HG02970 (cell line): Measurements from ENCODE around the gene DAP.
"Not testable (repeated sequence)": the region's sequence is repeated elsewhere in the genome, so short reads cannot be mapped to it uniquely, and the experiment has no call there.

Experiments used
- ATAC-seq: cut with Tn5 transposase; IDR thresholded peaks from one replicate; pipeline ENCODE4 v1.9.1; 2021; ENCODE audit warnings: mild to moderate bottlenecking, moderate library complexity, moderate number of reproducible peaks; ENCODE audit not compliant: unreplicated experiment, low FRiP score

DAP gene

DNA sequence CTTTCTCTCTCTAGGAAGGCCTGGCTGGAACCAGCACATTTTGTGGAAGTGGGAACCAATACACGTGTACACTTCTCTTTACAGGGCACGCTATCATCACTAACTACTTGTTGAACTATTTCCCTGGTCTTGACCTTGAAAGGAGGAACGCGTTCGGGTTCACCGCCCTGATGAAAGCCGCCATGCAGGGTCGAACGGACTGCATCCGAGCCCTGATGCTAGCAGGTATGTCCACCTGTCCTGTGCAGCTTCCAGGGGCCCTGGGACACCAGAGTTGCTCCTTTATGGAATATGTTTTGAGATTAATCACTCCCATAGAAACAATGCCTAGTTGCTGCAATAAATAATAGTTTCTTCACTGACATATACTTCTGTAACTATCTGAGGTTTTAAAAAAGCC lies 123.1 kb downstream of the DAP start:
- no peak for ATAC-seq

- ATAC-seq = no peak
Observed at GRCh38 chr5:10636363-10637142, 124.5 kb downstream of the DAP start.

- ATAC-seq = no peak
Observed at GRCh38 chr5:10635867-10636350, 125.1 kb downstream of the DAP start.

DNA sequence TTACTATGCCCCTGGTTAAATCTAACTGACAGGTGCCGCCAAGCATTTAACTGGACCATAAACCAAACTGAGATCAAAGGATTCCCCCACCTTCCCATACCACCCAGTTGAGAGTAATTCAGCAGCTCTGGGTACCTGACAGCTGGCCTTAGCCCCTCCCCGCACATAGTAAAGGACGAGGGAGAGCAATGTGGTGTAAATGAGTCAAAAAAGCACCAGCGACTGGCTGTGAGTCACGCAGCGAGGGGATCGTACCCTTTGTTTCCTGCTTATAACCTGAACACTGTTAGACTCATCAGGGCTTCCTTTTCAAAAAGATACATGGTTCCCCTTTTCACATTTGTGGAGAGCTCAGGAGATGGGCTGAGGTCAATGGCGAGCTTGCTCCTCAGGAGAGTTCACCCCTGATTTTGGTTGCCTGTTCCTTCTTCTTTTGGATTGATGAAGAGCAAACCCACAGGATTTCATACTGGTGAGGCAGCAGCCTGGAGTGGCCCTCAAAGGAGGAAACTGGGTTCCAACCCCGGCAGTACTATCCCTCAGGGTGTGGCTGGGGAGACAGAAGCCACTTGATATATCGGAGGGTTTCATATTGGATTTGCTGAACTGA lies 125.7 kb downstream of the DAP start:
- peak; percentile 54 for ATAC-seq

- ATAC-seq = no peak
Observed at GRCh38 chr5:10634562-10634961, 126.5 kb downstream of the DAP start.

GRCh38 chr5:10634050-10634449 lies 127.0 kb downstream of the DAP start:
- ATAC-seq = no peak

GRCh38 chr5:10633271-10634049 lies 127.6 kb downstream of the DAP start:
- no peak for ATAC-seq

DNA sequence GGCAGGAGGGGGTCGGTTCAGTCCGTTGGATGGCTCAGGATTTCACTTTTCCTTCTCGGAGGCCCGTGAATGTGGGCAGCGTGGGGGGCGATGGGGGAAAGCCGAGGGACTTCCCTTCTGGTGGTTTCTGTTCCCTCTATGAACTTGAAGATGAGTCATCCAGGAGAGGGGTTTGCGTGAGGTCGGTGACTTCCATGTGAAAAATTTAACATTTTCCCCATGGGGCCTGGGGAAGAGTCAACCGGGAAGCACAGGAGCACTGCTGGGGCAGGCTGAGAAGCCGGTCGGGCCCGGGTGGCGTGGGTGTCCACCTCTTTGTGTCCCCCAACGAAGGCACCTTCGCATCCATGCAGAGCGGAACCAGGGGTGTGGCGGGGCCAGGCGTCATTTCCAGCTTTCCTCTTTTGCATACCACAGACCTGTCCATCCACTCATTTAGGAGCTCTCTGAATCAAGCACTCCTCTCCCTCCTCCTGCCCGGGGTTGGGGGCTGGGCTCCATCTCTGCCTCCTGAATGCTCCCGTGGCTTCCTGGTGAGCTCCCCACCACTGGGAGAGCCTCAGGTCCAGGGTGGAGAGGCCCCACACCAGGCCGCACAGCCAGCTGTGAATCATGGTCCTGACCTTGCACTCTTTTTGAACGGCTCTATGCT lies 128.8 kb downstream of the DAP start:
- peak; percentile 42 for ATAC-seq

GRCh38 chr5:10631316-10631996 lies 129.6 kb downstream of the DAP start:
- ATAC-seq = peak; percentile 0

- ATAC-seq = not testable (repeated sequence)
Observed at GRCh38 chr5:10630744-10631143, 130.3 kb downstream of the DAP start.

DNA sequence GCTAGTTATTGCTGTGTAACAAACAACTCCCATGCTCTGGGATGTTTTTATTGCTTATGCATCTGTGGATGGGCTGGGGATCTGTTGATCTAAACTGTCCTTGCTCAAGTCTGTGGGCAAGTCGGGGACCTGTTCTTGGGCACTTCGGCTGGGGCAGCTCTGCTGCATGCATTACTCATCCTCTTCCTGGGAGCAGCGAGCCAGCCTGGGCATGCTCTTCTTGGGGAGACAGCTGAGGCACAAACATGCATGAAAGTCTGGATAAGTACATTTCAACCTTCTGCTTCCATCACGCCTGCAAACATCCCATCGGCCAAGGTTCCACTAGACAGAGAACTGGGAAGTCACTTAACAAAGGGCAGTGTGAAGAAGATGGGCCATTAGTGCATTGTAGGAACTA lies 130.9 kb downstream of the DAP start:
- ATAC-seq = no peak

DNA sequence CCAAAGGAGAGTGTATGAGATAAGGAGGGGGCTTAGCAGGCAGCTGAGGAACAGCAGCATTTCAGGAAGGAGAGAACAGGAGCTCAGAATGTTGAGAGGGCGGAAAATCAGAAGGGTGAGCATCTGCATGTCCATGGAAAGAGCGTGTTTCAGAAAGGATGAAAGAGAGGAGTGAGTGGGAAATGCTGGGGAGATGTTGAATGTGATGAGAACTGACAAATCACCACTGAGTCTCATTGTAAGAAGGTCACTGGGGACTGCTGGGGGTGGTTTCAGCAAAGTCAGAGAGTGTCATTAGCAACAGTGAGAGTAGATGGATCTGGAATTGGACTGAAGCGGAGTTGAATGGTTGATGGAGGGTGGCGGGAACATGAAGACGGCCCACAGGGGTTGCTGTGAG lies 131.4 kb downstream of the DAP start:
- no peak for ATAC-seq
